OCI-LY3 (cell line): ENCODE results near the gene MSMO1.

ENCODE experiments used
- EZH2phosphoT487 ChIP-seq: fragments of 200-600 bp; shearing (Covaris generic); IDR thresholded peaks from 2 replicates; pipeline ENCODE4 v1.6.1; 2018; ENCODE audit warnings: antibody characterized with exemption, mixed run types, low read depth
- TF ChIP-seq, protein P1 (sequence below): fragments of 200-600, 300-600 bp; sonication (generic); IDR thresholded peaks from 2 replicates; pipeline ENCODE4 v1.5.1; 2014; ENCODE audit warnings: antibody characterized with exemption, low read length, low read depth

- TF ChIP-seq, protein P1, sequence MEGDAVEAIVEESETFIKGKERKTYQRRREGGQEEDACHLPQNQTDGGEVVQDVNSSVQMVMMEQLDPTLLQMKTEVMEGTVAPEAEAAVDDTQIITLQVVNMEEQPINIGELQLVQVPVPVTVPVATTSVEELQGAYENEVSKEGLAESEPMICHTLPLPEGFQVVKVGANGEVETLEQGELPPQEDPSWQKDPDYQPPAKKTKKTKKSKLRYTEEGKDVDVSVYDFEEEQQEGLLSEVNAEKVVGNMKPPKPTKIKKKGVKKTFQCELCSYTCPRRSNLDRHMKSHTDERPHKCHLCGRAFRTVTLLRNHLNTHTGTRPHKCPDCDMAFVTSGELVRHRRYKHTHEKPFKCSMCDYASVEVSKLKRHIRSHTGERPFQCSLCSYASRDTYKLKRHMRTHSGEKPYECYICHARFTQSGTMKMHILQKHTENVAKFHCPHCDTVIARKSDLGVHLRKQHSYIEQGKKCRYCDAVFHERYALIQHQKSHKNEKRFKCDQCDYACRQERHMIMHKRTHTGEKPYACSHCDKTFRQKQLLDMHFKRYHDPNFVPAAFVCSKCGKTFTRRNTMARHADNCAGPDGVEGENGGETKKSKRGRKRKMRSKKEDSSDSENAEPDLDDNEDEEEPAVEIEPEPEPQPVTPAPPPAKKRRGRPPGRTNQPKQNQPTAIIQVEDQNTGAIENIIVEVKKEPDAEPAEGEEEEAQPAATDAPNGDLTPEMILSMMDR: no peak
- no peak for TF ChIP-seq EZH2phosphoT487
These were observed 52.2 kb downstream of the MSMO1 start for GRCh38 chr4:165379678-165380064.
